GM21717 (cell line): Measurements from ENCODE around the gene BCLAF1.

ENCODE experiments used
- ATAC-seq: cut with Tn5 transposase; IDR thresholded peaks from one replicate; pipeline ENCODE4 v1.9.1; 2021; ENCODE audit warnings: mild to moderate bottlenecking, moderate library complexity; ENCODE audit not compliant: unreplicated experiment

Gene BCLAF1, protein sequence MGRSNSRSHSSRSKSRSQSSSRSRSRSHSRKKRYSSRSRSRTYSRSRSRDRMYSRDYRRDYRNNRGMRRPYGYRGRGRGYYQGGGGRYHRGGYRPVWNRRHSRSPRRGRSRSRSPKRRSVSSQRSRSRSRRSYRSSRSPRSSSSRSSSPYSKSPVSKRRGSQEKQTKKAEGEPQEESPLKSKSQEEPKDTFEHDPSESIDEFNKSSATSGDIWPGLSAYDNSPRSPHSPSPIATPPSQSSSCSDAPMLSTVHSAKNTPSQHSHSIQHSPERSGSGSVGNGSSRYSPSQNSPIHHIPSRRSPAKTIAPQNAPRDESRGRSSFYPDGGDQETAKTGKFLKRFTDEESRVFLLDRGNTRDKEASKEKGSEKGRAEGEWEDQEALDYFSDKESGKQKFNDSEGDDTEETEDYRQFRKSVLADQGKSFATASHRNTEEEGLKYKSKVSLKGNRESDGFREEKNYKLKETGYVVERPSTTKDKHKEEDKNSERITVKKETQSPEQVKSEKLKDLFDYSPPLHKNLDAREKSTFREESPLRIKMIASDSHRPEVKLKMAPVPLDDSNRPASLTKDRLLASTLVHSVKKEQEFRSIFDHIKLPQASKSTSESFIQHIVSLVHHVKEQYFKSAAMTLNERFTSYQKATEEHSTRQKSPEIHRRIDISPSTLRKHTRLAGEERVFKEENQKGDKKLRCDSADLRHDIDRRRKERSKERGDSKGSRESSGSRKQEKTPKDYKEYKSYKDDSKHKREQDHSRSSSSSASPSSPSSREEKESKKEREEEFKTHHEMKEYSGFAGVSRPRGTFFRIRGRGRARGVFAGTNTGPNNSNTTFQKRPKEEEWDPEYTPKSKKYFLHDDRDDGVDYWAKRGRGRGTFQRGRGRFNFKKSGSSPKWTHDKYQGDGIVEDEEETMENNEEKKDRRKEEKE

DNA sequence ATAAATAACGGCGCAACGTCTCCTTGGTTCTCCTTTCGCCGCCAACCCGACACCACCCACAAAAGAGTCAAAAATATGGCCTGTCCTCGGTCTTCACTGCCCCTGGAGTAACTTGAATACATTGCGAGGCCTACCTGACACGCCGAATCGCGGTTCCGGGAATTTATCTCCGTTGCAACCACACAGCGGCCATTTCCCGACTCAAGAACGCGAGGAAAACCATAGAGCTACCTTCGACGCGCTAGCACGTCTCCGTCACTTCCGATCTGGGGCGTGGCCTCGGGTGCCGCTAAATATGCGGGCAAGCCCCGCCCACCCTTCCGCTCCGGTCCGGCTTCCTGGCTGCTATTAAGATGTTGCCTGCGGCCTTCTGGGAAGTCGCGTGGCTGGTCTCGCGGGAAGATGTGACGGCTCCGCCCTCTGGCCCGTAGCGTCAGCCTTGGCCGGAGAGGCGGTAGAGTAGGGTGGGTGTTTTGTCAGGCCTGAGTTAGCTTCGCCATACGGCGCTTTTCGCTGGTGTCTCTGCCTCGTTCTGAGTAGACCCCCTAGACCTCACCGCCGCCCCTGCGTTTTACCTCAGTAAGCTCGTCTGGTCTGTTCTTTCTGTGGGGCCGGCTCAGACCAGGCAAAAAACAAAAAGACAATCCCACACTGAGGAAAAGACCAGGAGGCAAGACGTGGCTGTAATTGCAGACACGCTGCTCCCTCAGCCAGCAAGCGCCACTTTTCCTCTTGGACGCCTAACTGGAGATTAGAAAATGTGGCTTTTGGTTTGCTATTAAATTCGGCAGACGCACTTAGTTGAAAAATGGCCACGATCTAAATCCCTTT is at the start of gene BCLAF1:
Gene BCLAF1, minus strand, starts transcription at position 268 of the 831 bp plus-strand sequence. CDS start 9,980 bp downstream, outside the sequence.
- ATAC-seq: peak; percentile 94

DNA sequence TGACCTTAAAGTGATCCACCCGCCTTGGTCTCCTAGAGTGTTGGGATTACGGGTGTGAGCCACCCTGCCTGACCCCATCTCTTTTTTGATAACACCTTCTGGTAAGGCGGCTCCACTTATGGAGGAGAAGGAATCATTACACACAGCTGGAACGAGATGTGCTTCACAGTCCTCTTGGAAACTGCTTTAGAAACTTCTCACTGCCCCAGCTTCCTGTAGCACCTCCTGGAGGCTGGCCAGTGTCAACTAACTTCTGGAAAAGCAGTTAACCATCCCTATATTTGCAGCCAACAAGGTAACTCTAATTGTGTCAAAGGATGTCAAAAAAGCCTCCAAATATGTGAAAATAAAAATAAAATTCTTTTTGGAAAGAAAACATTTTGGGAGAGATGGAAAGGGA is 48.8 kb upstream of the BCLAF1 start:
- no peak for ATAC-seq

DNA sequence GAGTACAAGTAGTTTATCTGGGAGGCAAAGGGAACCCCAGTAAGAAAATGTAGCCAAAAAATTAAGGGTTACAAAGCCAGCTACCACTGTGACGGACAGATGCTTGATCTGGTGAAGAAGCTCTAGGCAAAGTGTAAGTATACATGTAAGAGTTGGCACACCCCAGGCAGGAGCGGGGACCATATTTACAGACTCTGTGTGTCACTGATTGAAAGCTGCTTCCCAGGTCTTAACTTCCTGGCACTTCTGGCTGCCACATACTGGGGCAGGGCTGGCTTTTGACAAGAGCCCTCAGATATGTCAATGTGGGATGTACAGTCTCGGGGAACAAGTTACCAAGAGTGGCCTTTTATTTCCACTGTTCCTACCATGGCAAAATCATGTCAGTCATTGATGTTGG is 48.0 kb upstream of the BCLAF1 start:
- ATAC-seq: no peak

DNA sequence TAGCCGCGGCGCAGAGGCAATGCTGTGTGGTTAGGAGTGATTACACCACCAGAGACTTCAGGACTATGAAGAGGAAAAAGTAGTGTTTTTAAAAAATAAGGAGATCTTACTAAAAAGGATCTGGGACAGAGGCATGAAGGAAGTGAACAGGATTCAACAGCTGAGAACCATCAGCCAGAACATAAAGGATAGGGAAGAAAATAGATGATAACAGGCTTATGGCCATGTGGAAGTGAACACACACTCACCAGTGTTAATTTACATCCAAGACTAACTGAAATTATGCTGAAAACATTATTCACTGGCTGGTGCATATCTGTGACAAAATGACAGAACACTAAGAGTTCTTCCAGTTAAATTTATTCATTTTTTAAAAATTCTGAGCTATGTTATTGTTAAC is 47.5 kb upstream of the BCLAF1 start:
- ATAC-seq: no peak

DNA sequence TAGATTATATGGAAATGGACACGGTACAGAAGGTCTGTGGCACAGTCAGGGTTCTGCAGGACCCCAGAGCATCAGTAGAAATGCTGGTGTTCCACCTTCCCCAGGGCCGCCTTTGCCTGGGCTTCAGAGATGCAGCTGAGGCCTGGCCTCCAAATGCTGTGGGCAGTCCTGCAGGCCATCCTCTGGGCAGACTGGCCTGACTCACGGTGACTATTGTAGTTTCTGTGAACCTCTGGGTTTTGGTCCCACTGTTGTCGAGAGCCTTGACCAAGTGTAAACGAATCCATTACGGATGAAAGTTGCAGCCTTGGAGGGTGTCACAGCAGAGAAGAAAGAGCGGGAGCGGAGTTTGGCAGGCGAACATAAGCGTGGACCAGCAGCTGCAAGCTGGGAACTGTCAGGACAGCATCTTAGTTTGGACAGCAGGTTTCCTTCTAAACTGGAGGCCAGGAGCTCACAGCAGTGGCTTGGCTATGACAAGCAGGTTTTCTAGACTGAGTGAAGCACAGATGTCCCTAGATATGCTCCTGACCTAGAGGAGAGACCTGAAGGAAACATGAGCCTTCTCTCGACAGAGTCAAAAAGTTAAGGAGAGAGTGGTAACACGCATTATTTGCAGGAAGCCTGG is 46.2 kb upstream of the BCLAF1 start:
- ATAC-seq: no peak

DNA sequence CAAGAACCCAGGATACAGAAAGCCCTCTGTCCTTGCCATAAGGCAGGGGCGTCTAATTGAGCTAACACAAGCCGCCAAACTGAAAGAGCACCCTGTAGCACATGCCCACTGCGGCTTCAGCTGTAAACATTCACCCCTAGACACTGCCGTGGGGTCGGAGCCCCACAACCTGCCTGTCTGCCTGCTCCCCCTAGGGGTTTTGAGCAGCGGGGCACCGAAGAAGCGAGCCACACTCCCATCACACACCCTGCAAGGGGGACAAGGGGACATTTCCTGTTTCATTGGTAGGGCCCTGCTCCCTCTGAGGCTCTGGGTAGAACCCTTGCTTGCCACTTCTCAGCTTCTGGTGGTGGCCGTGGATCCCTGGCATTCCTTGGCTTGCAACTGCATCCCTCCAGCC is 45.2 kb upstream of the BCLAF1 start:
- no peak for ATAC-seq

DNA sequence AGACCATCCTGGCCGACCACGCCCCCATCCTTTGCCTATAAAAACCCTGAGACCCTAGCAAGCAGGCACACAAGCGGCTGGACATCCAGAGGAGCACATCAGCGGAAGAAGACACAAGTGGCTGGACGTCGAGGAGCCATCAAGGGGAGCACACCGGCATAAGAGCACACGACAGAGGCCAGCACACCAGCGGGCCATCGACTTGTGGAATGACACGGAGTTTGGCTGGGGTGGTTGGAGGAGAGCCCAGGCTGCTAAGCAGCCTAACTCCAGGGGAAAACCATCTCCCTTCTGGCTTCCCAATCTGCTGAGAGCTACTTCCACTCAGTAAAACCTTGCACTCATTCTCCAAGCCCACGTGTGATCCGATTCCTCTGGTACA is 44.8 kb upstream of the BCLAF1 start:
- no peak for ATAC-seq

DNA sequence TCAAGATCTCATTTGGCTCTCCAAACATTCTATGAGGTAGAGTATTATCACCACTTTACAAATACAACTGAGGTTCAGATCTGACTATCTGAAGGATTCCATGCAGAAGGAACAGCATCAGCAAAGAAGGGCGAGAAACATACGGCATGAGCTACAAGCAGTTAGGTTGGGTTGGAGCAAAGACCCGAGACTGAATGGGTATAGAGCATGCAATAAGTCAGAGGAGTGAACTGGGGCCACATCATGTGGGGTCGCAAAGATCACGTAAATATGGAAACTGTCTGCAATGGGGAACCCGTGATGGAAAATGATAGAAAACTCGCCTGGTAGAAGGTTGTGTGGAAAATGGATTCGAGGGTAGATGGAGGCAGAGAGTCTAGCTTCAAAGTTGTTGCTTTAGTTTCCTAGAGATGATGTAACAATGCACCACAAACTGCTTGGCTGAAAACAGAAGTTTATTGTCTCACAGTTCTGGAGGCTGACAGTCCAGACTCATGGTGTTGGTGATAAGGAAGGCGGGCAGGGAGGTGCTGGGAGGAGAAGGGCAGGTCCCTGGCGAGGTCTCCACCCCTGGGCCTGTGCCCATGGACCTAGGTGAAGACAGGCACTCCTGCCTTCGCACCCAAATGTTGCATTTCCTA is 44.3 kb upstream of the BCLAF1 start:
- ATAC-seq: no peak

DNA sequence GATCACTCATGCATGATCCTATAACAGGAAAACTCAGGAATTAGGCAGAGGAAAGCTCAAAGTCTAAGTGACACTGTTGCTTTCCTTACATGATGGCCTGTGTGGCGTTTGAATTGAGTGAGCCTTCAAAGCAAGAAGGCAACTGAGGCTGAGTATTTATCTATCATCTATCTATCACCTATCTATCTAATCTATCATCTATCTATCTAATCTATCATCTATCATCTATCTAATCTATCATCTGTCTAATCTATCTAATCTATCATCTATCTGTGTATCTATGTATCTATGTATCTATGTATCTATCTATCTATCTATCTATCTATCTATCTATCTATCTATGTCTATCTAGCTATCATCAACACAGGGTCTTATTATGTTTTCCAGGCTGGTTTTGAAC is 41.8 kb upstream of the BCLAF1 start:
- ATAC-seq: no peak

DNA sequence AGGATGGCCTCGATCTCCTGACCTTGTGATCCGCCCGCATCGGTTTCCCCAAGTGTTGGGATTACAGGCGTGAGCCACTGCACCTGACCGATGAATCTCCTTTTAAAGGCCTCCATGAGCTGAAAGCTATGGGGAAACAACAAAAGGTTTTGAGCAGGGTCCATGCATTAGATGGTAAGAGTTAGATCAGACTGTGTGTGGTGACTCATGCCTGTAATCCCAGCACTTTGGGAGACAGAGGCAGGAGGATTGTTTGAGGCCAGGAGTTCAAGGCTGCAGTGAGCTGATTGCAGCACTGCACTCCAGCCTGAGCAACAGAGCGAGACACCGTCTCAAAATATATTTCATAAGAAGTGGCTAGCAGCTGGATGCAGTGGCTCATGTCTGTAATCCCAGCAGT is 41.0 kb upstream of the BCLAF1 start:
- no peak for ATAC-seq

DNA sequence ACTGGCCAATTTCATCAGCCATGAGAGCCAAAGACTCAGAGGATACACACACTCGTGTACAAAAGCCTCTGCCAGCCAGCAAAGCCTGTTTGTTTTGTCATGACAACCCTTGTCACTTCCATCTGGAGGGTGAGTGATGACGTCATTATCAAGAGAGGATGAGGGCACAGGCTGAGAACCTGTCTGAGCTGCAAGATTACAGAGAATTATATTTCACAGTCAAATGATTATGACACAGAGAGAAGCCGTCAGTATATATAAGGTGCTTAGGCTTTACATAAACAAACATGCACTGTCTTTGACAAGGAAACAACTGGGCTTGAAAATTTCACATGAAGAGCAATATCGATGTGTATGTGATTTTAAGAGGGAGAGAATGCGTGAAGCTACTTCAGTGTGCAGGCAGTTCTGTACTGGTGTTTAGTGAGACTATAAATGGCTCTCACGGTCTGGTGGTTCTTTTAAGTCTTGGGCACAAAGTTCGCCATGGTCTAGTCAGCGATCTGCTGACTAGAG is 36.5 kb upstream of the BCLAF1 start:
- no peak for ATAC-seq

DNA sequence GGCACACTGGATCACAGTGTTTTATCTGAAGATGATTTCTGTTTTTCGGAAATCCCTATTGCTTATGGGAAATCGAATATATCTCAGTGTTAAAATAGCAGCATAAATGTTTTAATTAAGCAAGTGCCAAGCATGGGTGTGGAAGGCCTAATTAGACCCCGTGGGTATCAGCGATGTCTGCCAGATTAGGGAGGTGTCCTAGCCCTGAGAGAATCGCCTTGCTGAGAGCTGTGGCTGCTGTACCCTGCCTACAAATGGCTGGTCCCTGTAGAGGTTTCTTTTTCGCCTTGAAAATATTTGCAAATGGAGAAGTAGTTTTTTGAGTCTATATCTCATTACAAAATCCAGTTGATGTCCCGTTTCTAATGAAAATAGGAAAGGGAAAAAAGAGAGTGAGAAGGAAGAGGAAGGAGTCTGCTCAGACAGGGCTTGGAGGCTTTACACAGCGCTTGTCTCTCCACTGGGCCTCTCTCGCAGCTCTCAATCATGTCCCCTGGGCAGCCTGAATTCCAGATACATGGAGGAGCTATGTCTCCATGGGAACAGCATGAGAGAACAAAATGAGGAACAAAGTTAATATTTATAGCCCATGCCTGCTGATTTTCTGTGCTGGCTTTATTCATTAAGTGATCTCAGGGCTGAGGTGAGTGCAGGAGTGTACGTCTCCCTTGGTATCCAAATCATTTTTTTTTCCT is 35.2 kb upstream of the BCLAF1 start:
- ATAC-seq: no peak

DNA sequence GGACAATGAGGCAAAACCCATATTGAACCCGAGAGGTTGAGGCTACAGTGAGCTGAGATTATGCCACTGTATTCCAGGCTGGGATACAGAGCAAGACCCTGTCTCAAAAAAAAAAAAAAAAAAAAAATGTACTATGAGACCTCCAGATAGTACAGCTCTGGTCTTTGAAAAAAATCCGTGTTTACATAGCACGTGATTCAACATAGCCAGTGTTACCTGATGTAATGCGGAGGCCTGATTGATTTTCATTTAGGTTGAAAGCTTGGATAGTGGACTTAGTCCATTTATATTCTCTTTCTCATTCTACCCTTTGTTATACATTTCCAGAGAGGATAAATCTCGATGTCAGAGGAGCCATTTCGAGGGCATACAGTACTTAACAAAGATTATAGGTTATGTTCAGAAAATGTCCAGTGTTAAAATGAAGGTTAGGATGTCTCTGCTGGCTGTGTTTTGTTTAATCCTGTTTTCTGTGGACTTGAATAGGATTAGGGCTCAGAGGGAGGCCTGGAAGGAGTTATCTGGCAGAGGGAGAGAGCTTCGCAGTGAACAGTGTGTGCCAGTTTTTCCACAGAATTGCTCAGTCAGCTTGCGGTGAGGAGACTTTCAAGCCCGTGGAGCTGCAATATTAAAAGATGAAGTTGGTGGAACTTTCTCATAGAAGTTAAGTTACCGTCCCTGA is 33.9 kb upstream of the BCLAF1 start:
- no peak for ATAC-seq

DNA sequence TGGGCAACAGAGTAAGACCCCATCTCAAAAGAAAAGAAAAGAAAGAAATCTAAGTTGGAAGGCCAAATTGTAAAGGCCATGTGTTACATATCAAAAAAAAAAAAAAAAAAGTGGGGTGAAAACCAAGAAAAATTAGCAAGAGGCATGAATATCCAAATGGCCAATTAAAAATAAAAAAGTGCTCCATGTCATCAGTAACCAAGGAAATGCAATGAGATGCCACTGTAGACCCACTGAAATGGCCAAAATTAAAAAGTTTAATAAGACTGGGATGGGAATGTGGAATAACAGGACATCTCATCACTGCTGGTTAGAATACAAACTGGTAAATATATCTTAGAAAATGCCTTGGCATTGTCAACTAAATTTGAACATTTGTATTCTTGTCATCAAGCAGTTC is 30.1 kb upstream of the BCLAF1 start:
- no peak for ATAC-seq

DNA sequence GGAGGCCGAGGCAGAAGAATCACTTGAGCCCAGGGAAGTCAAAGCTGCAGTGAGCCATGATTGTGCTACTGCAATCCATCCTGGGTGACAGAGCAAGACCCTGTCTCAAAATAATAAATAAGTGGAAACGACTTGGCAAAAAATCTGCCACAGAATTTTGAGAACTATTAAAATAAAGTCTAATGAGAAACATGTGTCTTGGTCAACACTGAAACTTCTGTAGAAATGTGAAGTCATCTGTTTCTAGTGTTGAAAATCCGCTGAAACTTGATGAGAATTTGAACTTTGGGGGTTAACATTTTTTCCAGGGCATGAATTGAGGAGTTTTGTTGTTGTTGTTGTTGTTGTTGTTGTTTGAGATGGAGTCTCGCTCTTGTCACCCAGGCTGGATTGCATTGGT is 29.0 kb upstream of the BCLAF1 start:
- no peak for ATAC-seq

DNA sequence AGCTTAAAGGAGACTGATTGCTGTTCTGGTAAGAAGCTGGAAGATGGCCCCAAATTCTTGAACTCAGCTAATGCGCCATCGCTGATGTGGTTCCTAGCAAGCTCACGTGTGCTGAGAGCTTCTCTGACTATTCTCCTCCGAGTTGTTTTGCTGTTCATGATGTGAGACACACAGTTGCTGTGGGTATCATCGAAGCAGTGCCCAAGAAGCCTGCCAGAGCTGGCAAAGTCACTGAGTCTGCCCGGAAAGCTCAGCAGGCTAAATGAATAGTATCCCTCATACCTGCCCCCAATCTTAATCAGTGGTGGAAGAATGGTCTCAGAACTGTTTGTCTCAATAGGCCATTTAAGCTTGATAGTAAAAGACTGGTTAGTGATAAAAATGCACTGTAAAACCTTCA is 28.3 kb upstream of the BCLAF1 start:
- no peak for ATAC-seq

DNA sequence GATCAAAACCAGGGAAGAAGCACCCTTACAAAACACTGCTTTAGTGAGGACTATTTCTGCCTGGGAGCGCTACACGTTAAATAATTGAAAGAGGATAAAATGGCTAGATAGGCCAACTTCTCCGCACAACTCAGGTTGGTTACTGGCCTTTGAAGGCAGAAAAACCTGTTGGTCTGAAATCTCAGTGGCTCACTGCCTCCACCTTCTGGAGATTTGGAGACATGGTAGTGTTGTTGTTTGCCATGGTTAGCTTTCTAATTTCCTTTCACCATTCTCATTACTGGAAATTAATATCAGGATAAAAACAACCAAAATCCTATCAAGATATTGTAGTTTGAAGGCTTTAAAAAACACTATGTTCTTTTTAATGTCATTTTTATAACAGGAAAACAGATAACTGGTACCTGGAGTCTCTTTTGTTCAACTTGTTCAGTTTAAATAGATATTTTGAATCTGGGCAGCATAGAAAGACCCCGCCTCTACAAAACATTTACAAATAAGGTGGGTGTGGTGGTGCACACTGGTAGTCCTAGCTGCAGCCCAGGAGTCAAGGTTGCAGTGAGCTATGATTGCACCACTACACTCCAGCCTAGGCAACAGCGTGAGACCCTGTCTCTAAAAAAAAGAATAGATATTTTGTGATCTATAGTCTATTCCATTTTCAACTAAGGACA is 27.5 kb upstream of the BCLAF1 start:
- peak; percentile 80 for ATAC-seq

DNA sequence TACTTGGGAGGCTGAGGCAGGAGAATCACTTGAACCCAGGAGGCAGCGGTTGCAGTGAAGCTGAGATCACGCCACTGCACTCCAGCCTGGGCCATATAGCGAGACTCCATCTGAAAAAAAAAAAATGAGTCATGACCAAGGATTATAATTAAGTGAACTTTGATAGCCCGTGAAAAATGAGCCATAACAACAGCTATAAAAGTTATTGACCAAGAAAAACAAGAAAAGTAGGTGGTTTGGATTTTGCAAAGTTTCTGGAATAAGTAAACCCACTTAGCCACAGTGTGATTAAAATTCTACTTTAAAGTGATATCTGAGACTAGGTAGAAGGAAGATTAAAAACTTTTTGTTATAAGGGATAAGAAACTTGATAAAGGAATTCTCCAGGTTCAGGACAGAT is 25.9 kb upstream of the BCLAF1 start:
- ATAC-seq: no peak
